Stimulated activated CD4-positive, alpha-beta T cell treated with anti-CD3 and anti-CD28 coated beads, TNF-alpha, amount 100 ng/mL, for 4 hours (primary cell): ENCODE results near the gene RASSF3.
"Not testable (repeated sequence)": the region's sequence is repeated elsewhere in the genome, so short reads cannot be mapped to it uniquely, and the experiment has no call there.

Experiments used
- DNase-seq, 3 experiments: peaks; one replicate each; pipeline ENCODE4 v3.0.0-alpha.2; 2020; ENCODE audit warnings: low read depth in 3 of 3

The RASSF3 gene, protein sequence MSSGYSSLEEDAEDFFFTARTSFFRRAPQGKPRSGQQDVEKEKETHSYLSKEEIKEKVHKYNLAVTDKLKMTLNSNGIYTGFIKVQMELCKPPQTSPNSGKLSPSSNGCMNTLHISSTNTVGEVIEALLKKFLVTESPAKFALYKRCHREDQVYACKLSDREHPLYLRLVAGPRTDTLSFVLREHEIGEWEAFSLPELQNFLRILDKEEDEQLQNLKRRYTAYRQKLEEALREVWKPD

DNA sequence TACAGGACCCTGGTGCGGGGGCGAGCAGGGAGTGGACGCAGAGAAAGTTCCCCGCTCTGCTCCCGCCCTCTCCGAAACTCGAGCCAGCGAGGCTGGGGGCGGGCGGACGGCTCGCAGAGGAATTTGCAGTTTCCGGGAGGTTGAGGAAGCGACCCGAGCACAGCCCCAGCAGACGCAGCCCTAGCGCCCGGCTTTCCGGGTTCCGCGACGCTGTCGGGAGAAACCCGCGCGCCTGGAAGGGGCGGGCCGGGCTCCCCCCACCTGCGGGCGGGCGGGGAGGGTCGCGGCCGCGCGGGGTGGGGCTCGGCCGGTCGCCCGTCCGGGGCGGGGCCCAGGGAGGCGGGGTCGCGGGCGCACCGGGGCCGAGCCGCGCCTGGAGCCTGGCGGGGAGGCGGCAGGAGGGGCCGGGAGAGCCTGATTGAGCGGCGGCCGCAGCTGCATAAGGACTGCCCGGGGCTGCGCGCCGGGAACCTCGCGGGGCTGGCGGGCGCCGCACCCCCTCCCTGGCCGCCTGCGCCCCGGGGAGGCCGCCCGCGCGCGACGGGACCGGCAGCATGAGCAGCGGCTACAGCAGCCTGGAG is at the start of gene RASSF3:
TSS of gene RASSF3 (plus strand) at position 417 of the 581 bp plus-strand sequence. CDS start at position 555, 138 bp downstream.
- peak; percentile 40 to 58 (median 50) for DNase-seq

DNA sequence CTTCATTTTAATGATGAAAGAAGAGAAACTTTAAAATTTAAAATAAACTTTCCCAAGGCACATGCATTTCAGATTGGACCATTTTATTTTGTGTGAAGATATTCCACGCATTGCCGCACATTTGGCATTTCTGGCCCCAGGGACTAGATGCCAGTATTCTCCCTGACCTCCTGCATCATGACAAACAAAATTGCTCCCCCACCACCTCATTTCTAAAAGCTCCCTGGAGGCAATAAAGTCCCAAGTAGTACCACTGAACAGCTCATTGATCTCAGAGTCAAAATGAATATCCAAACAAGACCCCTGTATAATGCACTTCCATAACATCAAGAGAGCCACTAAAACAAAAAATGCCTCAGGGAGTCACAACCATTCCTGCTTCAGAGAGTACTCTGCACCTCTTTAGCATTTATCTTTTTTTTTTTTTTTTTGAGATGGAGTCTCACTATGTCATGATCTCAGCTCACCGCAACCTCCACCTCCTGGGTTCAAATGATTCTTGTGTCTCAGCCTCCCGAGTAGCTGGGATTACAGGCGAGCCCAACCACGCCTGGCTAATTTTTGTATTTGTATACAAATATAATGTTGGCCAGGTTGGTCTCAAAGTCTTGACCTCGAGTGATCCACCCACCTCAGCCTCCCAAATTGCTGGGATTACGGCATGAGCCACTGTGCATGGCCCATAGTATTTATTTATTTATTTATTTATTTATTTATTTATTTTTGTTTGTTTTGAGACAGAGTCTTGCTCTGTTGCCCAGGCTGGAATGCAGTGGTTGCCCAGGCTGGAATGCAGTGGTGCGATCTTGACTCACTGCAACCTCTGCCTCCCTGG is 48.8 kb upstream of the RASSF3 start:
- DNase-seq = no peak

DNA sequence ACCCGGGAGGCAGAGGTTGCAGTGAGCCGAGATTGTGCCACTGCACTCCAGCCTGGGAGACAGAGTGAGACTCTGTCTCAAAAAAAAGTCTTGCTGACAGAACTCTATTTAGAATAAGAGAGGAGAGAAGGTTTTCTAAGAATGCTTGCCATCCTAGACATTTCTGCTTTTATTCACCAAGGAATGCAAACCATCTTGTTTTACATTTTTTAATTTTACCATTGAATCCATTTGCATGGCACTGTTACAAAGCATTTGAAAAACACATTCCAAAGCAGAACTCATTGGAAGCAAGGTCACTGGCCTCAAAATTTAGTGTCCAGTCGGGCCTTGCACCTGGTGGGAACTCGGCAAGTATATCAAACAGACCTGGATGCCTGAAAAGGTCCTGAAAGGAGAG is 44.2 kb upstream of the RASSF3 start:
- DNase-seq = no peak

DNA sequence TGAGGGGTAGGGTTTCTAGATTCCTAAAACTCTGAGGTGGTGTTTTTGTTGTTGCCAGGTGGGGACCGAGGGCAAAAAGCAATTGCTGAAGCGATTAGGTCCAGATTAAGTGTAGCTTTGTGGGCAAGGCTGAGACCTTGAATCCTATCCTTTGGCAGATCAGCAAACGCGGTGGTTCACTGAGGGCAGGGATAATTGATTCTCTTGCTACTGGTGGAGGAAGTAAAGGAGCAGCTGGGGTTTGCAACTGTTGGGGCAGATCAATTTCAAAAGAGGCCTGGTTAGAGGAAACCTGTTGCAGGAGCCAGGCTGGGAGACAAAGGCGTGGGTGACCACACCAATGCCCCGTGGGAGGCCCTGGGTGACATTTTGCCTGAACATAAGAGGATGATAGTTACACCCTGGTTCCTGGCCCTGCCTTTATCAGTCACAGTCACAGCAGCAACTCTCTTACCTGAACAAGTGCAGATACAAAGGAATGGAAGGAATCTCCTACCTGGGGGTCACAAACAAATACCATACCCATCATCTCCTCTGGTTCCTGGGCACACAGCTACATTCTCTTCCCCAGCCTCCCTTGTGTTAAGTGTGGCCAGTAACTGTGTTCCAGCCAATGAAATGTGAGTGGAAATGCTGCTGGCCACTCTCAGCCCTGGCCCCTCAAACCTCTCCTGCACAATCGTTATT is 43.3 kb upstream of the RASSF3 start:
- no peak for DNase-seq

DNA sequence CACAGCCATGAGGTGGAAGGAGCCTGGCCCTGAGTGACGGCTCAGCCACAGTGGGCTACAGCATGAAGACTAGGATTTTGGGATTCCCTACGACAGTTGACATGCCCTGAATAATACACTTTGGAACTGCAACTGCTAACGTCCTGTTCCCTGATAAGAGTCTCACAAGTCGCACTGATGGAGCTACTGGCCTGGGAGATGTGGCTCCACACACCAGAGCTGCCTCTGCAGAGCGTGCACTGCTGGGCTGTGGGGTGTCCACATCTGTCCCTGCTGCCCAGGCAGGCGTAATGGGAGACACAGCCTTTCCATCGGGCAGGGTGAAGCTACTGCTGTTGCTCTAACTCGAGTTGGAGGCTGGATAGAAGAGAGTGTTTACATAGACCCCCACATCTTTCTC is 42.7 kb upstream of the RASSF3 start:
- DNase-seq = no peak

DNA sequence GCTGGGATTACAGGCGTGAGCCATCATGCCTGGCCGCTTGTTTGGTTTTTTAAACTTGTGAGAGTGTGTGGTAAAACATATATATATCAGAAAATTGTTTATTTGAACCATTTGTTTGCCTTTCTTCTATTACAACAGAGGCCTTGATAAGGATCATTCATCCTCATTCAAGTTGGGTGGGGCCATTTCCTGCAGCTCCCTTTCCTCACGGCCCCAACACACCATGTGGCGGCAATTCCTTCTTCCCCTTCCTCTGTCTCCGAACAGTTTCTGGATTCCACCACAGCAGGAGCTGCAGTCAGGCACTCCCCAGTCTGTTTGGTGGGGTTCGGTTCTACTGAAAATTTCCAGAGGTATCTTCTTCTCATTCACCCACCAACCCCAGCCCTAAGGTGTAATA is 42.0 kb upstream of the RASSF3 start:
- no peak for DNase-seq

DNA sequence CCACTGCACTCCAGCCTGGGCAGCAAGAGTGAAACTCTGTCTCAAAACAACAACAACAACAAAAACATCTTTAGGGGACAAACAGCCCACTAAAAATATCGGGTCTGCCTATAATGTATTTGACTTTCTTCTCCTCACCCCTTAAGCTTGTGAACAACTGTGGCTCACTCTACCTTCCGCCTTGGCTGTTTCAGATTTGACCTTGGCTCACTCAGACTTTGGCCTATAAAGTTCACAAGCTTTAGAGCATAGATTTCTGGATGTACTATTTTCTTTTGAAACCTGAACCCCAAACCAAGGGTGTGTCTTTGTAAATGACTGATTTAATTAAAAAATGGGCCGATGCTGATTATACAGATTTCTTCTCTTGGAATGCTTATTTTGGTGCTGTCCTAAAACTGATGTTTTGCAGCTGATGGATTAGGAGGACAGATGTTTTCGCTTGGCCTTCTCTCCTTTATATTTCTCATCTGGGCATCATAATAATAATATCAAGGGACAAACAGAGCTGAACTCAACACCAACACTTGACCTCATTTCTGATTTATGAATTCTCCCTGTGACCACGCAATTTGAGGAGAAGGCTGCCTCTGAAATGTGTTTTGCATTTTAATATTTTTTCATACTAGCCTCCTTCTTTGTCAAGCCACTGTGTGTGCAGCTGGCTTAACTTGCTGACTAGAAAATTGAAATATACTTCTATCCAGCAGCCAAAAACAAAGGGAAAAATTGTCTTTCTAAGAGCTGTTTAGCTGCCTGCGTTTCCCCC is 40.2 kb upstream of the RASSF3 start:
- DNase-seq = no peak

DNA sequence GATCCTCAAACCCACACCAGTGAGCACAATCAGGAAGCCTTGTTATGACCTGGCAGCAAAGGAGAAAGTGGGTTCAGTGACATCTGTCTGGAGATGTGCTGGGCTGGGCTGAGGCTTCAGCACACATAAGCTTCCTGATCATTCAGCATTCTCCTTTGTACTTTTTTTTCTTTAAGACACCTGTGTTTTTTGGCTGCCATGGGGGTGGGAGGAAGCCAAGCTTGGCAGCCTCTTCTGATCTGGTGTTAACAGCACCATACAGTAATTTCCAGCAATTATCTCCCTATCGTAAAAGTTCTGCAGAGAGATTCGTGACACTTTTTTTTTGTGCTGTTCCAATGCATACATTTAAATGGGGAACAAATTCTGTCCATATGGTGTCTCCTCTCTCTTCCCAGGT is 38.9 kb upstream of the RASSF3 start:
- no peak for DNase-seq

DNA sequence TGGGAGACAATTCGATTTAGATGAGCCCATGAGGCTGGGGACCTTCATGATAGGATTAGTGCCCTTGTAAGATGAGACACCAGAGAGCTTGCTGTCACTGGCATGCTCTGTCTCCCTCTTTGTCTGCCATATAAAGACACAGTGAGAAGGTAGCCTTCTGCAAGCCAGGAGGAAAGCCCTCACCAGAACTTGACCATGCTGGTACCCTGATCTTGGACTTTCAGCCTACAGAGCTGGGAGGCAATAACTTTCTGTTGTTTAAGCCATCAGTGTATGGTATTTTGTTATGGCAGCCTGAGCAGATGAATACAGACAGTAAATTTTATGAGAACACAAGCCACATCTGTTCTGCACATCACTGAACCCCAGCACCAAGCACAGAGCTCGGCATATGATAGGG is 38.1 kb upstream of the RASSF3 start:
- DNase-seq = no peak

DNA sequence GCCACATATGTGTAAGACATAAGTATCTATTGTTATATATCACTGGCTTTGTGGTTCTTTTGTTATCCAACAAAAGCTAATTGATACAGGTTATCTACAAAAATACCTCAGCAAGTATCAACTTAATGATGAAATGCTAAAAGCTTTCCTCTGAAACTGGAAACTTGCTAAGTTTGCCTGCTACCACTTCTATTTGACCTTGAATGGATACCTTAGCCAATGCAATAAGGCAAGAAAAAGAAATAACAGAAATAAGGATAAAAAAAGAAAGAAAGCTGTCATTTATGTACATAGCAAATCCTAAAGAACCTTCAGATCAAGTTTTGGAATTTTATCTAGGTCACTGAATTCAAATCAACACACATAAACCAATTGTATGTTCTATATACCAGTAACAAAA is 35.5 kb upstream of the RASSF3 start:
- DNase-seq = no peak

DNA sequence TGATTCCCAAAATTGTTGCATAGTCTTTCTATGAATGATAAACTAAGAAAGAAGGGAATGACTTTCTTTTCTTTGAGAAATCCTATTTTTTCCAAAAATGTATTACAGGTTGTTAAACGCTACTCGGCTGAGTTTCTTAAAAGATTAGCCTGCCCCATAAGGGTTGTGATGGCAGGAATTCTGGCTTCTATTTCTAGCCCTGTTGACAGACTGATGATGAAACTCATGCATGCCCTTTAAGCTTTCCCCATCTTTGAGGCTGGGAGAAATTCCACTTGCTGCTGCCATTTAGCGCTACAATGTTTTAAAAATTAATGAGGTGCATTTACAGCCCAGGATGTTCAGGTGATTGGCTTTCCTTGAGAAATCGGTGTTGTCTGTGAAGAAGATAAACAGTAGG is 33.2 kb upstream of the RASSF3 start:
- DNase-seq = no peak

DNA sequence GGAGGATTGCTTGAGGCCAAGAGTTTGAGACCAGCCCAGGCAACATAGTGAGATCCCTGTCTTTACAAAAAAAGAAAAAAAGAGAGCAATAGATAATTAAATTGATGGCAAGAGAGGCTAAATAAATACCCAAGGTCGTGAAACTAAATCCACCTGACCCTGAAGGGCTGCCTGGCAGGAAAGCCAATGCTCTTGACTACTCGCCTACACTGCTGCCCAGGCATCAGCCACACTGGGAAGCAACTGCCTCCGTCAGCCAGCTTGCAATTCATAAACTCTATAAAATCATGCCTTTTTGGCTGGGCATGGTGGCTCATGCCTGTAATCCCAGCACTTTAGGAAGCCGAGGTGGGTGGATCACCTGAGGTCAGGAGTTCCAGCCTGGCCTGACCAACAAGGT is 31.7 kb upstream of the RASSF3 start:
- no peak for DNase-seq

DNA sequence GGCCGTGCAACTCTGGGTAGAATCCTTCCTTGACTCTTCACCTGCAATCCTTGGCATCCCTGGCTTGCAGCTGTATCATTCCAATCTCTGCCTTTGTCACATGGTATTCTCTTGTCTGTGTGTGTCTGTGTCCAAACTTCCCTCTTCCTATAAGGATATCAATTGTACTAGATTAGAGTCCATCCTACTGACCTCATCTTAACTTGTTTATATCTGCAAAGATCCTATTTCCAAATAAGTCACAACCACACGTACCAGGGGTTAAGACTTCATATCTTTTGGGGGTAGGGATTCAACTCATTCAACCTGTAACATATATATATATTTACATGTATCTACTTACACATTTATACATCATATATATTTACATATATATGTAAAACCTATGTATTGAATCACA is 29.6 kb upstream of the RASSF3 start:
- DNase-seq = no peak

DNA sequence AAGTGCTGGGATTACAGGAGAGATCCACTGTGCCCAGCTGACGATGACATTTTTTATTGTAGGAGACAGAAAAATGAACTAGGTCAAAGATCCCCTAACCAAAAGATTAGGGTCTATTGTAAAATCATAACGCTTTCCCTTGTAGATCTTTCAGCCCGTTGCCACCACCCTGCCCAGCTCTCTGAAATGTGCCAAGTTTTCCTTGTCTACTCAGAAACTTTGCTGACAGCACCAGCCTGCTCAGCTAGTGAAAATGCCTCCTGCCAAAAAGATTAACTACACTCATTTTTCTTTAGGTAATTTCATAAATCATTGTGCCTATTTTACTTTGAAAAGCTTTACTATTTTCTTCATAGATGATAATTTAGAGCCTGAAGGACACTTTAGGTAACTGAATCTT is 28.2 kb upstream of the RASSF3 start:
- DNase-seq = no peak

DNA sequence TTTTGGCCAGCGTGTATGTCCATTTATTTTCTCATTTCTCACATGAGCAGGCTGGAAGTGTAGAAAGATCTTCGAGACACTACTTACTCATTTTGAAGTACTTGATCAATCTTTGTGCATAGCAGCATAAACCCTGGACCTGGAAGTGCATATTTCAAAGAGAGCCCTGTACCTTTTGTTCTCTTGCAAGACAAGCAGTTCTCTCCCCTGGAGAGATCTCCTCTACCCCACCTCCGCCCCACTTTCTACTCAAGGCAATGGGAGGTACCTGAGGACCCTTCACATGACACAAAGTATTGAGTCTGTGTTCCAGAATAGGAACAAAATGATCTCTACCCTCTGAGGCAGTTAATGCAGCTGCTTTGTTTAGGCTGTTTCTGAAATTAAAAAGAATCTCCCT is 27.4 kb upstream of the RASSF3 start:
- DNase-seq = no peak

DNA sequence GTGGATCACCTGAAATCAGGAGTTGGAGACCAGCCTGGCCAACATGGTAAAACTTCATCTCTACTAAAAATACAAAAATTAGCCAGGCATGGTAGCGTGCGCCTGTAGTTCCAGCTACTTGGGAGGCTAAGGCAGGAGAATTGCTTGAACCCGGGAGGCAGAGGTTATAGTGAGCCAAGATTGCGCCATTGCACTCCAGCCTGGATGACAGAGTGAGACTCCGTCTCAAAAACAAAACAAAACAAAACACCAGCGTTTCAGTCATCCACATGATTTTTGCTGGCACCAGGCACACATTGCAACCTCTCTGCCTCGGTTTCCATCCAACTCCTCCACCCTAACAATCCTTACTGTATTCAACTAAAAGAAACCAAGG is 26.9 kb upstream of the RASSF3 start:
- DNase-seq = not testable (repeated sequence)

DNA sequence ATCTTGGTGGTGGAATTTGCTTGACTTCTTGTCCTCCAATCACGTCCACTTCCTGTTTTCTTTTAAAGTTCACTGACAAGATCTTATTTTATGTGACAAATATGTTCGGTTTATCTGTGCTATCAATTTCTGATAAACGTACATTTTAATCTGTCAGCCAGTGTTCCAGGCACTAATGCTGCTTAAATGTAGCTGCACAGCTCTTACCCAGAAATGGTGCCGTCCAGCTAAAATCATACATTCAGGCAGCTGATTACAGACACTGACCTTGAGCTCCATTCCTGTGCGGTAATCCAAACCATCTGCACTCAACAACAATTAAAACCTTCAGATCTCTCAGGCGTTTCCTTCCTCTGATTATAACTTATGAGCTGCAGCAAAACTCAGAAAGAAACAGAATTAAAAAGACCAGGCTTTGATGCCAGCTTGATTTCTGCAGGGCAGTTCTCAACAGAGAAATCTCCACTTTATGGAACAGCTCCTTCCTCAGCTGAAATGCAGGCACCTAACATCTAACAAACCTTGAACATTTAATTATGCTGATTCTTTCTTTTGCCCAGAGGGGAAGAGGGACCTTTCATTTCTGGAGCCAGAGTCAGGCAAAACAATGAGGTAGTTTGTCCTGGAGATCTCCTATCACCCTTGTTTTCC is 26.4 kb upstream of the RASSF3 start:
- no peak for DNase-seq

DNA sequence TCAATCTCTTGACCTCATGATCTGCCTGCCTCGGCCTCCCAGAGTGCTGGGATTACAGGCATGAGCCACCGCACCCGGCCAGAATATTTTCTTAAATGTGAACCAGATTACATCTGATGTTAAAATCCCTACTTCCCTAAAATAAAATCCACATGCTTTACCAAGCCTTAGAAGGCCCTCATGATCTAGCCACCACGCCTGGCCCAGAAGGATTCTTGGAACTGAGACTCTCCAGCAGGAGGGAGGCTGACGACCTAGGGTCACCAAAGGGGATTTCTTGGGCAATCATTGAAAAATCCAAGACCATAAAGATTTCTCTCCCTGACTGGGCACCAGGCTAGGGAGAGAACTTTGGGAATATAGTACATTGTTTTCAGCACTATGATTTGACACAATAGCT is 25.2 kb upstream of the RASSF3 start:
- DNase-seq = no peak

DNA sequence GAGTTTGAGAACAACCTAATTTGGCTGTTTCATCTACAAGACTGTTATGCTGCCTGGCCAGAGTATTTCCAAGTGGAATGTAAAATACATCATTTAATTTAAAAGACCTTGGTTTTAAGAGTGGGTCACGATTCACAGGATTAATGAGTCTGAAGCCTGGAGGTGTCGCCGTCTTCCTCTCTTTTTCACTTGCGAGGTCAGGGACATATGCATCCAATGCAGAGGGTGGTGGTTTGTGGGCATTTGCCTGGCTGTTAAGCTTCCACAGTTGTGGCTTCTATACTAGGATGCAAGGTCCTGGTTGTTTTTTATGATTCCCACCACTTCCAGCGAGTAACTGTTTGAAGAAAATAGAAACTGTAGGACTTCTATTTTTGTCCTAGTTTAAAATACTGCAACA is 22.8 kb upstream of the RASSF3 start:
- no peak for DNase-seq

DNA sequence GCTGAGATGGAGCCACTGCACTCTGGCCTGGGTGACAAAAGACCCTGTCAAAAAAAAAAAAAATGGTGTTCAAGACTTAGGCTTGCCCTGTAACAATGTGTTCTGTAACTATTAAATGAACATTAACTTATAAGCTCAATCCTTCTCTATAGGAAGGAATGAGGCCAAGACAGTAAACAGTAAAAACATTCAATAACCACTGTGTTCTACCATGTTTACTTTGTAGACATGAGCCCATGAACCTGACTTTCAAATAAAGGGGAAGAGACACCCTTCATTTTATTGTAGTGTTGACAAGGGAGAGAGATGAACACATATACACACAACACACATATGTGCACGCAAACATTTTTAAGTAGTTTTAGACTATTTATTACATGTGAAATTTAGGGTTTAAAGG is 20.1 kb upstream of the RASSF3 start:
- DNase-seq = no peak
